ENCODE measurements around the gene SOHLH1.

Gene SOHLH1

DNA sequence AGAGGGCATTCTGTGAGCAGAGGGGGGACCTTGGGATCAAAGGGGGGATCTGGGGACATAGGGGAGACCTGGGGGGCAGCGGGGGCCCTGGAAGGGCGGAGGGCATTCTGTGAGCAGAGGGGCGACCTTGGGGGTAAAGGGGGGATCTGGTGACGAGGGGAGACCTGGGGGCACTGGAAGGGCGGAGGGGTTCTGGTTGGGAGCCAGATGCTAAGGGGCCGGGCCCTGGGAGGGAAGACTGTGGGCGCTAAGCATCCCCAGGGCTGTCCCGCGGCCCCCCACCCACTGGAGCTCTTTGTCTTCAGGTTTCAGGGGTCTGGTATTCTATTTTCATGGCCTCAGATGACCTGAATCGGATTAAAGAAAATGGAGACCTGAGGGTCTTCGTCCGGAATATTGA, 35.4 kb downstream of the SOHLH1 start:
- H3K9me3 ChIP-seq (ENCODE audit: low read length): no peaks in the 10 kb centered on the region
- no peaks in the 10 kb centered on the region for H3K27me3 ChIP-seq (ENCODE audit: insufficient read depth, low read length)
- H3K36me3 ChIP-seq (ENCODE audit: insufficient read depth, low read length): no peaks in the 10 kb centered on the region
- H3K4me3 ChIP-seq (ENCODE audit: low read length): no peak overlapping the region
- H2AFZ ChIP-seq (ENCODE audit: low read depth, low read length): no peak overlapping the region
- peaks cover 12% of the 10 kb centered on the region for H3K4me1 ChIP-seq (ENCODE audit: insufficient read depth, low read length)

DNA sequence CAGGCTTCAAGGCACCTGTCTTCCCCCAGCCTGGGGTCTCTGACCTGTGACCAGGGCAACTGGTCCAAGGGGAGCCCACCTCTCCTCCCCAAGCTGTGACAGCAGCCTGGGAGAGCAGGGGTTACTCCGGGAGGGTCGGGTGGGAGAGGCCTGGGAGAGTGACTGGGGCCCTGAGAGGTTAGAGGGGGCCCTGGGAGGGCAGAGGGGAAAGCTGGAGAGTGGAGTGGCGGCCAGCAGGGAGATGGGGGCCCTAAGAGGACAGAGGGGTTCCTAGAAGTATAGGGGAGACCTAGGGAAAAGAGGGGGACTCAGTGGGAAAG, 35.9 kb downstream of the SOHLH1 start:
- no peak overlapping the region for H2AFZ ChIP-seq (ENCODE audit: low read depth, low read length)
- no peaks in the 10 kb centered on the region for H3K27me3 ChIP-seq (ENCODE audit: insufficient read depth, low read length)
- H3K36me3 ChIP-seq (ENCODE audit: insufficient read depth, low read length): no peaks in the 10 kb centered on the region
- H3K9me3 ChIP-seq (ENCODE audit: low read length): no peaks in the 10 kb centered on the region
- no peak overlapping the region for H3K4me3 ChIP-seq (ENCODE audit: low read length)
- peaks cover 12% of the 10 kb centered on the region for H3K4me1 ChIP-seq (ENCODE audit: insufficient read depth, low read length)

DNA sequence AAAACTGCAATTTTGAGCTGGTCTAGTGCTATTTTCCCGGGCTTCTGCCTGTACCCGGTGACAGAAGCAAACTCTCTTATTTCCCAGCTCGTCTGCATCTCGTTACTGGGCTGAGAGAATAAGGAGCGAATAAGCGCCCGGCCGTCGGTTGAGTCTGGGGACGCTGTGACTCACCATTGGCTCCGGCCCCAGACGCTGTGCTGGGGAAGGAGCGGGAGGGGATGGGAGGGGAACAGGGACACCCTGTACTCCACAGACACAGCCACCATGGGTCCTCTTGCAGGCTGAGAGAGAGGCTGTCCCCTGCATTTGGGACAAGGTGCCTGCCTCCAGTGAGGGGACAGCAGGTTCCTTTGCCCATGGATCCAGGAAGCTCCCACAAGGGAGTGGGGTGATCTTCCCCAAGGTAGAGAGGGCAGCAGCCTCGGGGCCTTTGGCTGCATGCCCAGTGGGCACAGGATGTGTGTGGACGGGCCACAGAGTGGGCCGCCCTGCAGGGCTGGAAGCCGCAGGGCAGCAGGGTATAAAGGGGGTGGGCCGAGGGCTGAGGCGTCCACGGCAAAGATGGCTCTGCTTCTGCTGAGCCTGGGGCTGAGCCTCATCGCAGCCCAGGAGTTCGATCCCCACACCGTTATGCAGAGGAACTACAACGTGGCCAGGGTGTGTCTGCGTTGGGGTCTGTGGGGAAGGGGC, 36.4 kb downstream of the SOHLH1 start, which contains the start of gene LCN9:
LCN9 (plus strand) TSS at position 552 of the 693 bp plus-strand sequence; CDS start at position 565, 13 bp downstream.
- H3K4me1 ChIP-seq (ENCODE audit: insufficient read depth, low read length): peaks cover 12% of the 10 kb centered on the region
- H3K9me3 ChIP-seq (ENCODE audit: low read length): no peaks in the 10 kb centered on the region
- H3K4me3 ChIP-seq (ENCODE audit: low read length): no peak within 1 kb of the TSS
- no peaks in the 10 kb centered on the region for H3K27me3 ChIP-seq (ENCODE audit: insufficient read depth, low read length)
- H3K36me3 ChIP-seq (ENCODE audit: insufficient read depth, low read length): no peaks in the 10 kb centered on the region
- peak within 1 kb of the TSS; percentile 42 for H2AFZ ChIP-seq (ENCODE audit: low read depth, low read length)

DNA sequence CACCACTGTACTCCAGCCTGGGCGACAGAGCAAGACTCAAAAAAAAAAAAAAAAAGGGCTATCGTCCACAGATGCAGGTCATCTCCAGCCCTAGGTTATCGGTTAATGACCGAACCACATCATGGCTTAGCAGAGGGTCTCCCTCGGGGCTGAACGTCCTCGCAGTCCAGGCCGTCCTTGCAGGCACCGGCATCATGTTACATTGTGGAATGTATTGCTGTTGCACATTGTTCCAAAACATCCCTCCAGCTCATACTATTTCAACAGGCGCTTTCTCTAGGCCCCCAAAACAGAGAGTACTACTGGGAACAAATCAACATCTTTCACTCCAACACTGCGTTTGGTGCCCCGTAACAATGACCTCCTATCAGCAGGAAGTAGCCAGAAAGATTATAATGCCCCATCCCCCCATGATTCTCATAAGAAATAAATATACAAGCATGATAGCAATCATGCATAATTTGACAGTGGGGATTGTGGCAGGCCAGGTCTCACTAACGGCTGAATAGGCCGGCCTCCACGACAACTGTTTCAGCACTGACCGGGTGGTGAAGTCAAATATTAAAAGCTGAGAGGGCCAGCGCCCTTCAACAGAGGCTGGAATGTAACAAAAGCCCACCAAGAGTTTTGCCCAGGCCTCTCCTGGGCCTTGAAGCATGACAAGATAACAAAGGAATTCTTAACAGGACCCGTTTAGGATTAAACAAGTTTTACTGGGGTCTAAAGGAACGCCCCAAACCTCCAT, 37.3 kb downstream of the SOHLH1 start:
- peak overlapping the region; percentile 42 for H2AFZ ChIP-seq (ENCODE audit: low read depth, low read length)
- H3K4me3 ChIP-seq (ENCODE audit: low read length): no peak overlapping the region
- no peaks in the 10 kb centered on the region for H3K36me3 ChIP-seq (ENCODE audit: insufficient read depth, low read length)
- H3K4me1 ChIP-seq (ENCODE audit: insufficient read depth, low read length): peaks cover 12% of the 10 kb centered on the region
- H3K9me3 ChIP-seq (ENCODE audit: low read length): no peaks in the 10 kb centered on the region
- no peaks in the 10 kb centered on the region for H3K27me3 ChIP-seq (ENCODE audit: insufficient read depth, low read length)

DNA sequence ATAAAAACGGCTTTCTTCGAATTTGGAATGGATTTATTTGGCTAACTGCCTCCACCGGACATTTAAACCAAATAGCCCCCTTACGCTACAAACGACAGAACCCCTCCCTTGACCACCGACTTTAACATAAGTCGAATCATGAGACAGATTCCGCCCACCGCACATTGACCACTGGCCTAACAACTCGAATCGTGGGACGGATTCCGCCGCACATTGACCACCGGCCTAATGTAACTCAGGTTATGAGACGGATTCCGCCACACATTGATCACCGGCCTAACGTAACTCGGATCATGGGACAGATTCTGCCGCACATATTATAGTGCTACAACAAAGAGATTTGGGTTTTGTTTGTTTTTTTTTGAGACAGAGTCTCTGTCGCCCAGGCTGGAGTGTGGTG, 38.9 kb downstream of the SOHLH1 start:
- Histone ChIP-seq H3K27me3 (ENCODE audit: insufficient read depth, low read length) (no peaks in the 10 kb centered on the region), H3K4me3 (ENCODE audit: low read length) (no peak overlapping the region), H3K36me3 (ENCODE audit: insufficient read depth, low read length) (no peaks in the 10 kb centered on the region), H3K4me1 (ENCODE audit: insufficient read depth, low read length) (peaks cover 12% of the 10 kb centered on the region), H2AFZ (ENCODE audit: low read depth, low read length) (no peak overlapping the region), H3K9me3 (ENCODE audit: low read length) (no peaks in the 10 kb centered on the region)

DNA sequence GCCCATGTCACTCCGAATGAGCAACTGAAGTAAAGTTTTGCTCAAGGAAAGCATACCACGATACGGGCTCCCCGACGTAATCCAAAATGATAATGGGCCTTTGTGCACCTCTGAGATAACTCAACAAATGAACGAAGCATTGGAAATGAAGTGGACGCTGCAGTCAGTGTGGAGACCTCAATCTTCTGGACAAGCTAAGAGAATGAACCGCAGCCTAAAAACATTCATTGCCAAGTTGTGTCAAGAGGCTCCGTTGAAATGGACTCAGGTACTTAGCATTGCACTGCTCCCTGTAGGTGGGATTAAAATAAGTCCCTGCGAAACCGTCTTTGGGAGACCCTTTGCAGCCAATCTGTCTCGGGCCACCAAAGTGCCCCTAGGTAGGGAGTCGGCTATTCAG, 40.0 kb downstream of the SOHLH1 start:
- no peak overlapping the region for H2AFZ ChIP-seq (ENCODE audit: low read depth, low read length)
- H3K36me3 ChIP-seq (ENCODE audit: insufficient read depth, low read length): no peaks in the 10 kb centered on the region
- H3K27me3 ChIP-seq (ENCODE audit: insufficient read depth, low read length): no peaks in the 10 kb centered on the region
- H3K4me1 ChIP-seq (ENCODE audit: insufficient read depth, low read length): peaks cover 12% of the 10 kb centered on the region
- H3K4me3 ChIP-seq (ENCODE audit: low read length): no peak overlapping the region
- H3K9me3 ChIP-seq (ENCODE audit: low read length): no peaks in the 10 kb centered on the region

DNA sequence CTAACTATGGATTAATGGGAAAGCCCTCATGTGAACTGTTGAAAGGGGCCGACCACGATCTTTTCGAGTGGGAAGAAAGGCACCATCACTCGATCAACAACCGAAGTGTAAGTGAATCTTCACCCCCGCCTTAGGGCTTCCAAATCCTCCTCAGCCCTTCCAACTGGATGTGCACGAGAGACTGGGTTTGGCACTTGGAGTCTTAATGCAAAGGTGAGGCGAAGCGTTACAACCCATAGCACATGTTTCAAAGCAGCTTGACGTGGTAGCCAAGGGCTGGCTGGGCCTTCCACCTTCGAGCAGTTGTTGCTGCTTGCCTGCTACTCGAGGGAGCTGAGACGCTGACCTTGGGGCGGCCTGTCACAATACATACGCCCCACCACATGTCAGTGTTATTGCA, 41.9 kb downstream of the SOHLH1 start:
- Histone ChIP-seq H3K36me3 (ENCODE audit: insufficient read depth, low read length) (no peaks in the 10 kb centered on the region), H2AFZ (ENCODE audit: low read depth, low read length) (no peak overlapping the region), H3K4me1 (ENCODE audit: insufficient read depth, low read length) (peaks cover 6% of the 10 kb centered on the region), H3K9me3 (ENCODE audit: low read length) (no peaks in the 10 kb centered on the region), H3K4me3 (ENCODE audit: low read length) (no peak overlapping the region), H3K27me3 (ENCODE audit: insufficient read depth, low read length) (no peaks in the 10 kb centered on the region)

DNA sequence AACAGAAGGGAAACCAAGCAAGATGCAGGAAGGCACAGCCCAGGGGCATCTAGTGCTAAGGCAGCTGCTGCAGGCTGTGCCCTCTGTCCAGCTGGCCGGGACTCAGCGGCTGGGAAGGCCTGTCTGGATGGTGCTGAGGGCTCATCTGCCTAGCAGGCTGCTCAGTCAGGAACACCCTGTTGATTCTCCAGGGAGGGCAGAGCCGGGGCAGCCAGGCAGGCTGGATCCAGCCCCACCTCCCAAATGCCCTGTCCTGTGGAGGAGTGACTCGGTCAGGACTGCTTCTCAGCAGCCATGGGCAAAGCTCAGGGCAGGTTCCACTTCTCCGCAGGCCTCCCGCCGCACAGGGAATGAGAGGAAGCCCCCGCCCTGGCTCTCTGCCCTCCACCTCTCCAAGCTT, 44.0 kb downstream of the SOHLH1 start:
- Histone ChIP-seq H3K27me3 (ENCODE audit: insufficient read depth, low read length) (no peaks in the 10 kb centered on the region), H3K9me3 (ENCODE audit: low read length) (peaks cover 3% of the 10 kb centered on the region), H3K4me3 (ENCODE audit: low read length) (no peak overlapping the region), H2AFZ (ENCODE audit: low read depth, low read length) (no peak overlapping the region), H3K4me1 (ENCODE audit: insufficient read depth, low read length) (no peaks in the 10 kb centered on the region), H3K36me3 (ENCODE audit: insufficient read depth, low read length) (no peaks in the 10 kb centered on the region)

DNA sequence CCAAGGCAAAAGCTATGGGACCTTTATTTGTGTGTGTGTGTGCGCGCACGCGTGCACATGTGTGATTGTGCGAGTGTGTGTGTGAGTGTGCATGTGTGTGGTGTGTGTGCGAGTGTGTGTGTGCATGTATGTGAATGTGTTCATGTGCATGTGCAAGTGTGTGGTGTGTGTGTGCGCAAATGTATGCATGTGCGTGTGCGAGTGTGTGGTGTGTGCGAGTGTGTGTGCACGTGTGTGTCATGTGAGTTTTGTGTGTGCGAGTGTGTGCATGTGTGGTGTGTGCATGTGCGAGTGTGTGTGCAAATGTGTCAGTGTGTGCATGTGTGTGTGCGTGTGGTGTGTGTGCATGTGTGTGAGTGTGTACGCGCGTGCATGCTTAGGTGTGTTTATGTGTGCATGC, 48.9 kb downstream of the SOHLH1 start:
- Histone ChIP-seq H3K4me3 (ENCODE audit: low read length) (no peak overlapping the region), H2AFZ (ENCODE audit: low read depth, low read length) (no peak overlapping the region), H3K9me3 (ENCODE audit: low read length) (peaks cover 14% of the 10 kb centered on the region), H3K36me3 (ENCODE audit: insufficient read depth, low read length) (no peaks in the 10 kb centered on the region), H3K27me3 (ENCODE audit: insufficient read depth, low read length) (no peaks in the 10 kb centered on the region), H3K4me1 (ENCODE audit: insufficient read depth, low read length) (no peaks in the 10 kb centered on the region)

DNA sequence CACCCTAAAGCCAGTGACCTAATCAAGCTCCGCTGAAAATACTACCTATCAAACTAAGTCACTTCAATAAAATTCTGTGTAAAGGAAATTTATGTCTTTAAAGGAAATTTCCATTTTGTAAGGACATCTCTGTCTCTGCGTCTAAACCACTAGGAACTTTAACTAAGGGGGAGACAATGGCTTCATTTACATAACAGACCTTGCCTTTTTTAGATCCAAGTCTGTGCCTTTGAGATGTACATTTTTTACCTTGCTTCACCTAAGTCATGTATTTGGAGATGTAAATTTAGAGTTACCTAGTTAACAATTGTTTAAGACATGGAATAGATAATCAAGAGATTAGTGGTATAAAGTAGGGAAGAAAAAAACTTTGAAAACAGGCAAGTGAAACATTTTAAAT, 49.8 kb downstream of the SOHLH1 start:
- Histone ChIP-seq H3K27me3 (ENCODE audit: insufficient read depth, low read length) (no peaks in the 10 kb centered on the region), H3K9me3 (ENCODE audit: low read length) (peaks cover 19% of the 10 kb centered on the region), H3K4me1 (ENCODE audit: insufficient read depth, low read length) (no peaks in the 10 kb centered on the region)

DNA sequence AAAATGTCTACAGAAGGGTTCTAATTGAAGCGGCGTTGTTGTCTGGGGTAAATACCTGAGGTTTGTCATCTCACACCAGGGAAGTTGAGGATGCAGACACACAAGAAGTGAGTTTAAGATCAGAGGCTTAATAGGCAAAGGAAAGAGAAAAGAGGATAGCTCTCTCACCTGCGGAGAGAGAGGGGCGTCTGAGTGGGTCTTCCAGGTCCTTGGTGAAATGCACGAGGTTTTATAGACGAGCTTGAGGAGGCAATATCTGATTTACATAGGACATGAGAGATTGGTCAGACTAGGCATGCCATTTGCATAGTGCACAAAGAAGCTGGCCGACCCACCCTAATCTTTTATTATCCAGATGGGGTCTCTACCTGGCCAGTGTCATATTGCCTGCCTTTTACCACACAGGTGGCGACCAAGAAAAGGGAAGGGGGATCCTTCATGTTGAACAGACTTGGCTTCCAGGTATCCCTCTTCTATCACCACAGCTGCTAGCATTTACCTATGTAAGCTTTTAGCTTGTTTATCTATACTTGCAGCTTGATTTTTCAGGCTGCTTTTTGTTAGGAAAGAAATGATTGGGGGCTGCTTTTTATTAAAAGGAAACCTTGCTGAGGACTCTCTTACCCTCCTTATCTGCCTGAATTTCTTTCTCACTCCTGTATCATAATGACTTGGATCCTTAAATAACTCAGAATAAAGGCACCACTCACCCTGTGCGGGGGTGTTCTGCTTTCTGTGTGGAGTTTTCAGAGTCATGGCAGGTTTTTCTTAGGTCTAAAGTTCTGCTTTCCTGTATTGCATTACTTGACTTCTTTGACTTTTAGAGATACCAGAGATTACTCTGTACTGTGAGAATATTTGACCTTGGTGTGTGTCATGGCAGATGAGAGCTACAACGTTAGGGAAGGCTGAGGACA, 50.5 kb downstream of the SOHLH1 start:
- Histone ChIP-seq H3K4me1 (ENCODE audit: insufficient read depth, low read length) (no peaks in the 10 kb centered on the region), H2AFZ (ENCODE audit: low read depth, low read length) (no peak overlapping the region), H3K27me3 (ENCODE audit: insufficient read depth, low read length) (no peaks in the 10 kb centered on the region), H3K9me3 (ENCODE audit: low read length) (peaks cover 19% of the 10 kb centered on the region), H3K36me3 (ENCODE audit: insufficient read depth, low read length) (no peaks in the 10 kb centered on the region), H3K4me3 (ENCODE audit: low read length) (no peak overlapping the region)

More for the DNA sequence above, 49.8 kb downstream of the SOHLH1 start:
- Histone ChIP-seq H2AFZ (ENCODE audit: low read depth, low read length) (no peak overlapping the region), H3K36me3 (ENCODE audit: insufficient read depth, low read length) (no peaks in the 10 kb centered on the region), H3K4me3 (ENCODE audit: low read length) (no peak overlapping the region)

DNA sequence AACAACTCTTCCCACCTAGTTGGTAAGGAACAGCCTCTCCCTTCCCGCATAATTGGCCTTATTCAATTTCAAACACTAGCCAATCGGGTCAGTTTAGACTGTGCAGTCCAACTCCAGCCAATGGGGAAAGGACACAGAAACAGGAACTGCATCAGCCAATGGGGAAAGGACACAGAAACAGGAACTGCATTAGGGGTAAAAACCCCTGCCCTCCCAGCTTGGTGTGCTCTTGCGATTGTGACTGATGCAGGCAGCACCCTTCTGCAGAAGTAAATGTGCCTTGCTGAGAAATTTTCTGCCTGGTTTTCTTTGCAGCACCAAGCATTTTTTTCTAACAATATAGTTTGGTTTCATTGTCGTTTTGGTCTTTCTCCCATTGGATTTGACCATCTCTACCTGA, 51.4 kb downstream of the SOHLH1 start:
- Histone ChIP-seq H3K9me3 (ENCODE audit: low read length) (peaks cover 19% of the 10 kb centered on the region), H3K4me3 (ENCODE audit: low read length) (no peak overlapping the region)

DNA sequence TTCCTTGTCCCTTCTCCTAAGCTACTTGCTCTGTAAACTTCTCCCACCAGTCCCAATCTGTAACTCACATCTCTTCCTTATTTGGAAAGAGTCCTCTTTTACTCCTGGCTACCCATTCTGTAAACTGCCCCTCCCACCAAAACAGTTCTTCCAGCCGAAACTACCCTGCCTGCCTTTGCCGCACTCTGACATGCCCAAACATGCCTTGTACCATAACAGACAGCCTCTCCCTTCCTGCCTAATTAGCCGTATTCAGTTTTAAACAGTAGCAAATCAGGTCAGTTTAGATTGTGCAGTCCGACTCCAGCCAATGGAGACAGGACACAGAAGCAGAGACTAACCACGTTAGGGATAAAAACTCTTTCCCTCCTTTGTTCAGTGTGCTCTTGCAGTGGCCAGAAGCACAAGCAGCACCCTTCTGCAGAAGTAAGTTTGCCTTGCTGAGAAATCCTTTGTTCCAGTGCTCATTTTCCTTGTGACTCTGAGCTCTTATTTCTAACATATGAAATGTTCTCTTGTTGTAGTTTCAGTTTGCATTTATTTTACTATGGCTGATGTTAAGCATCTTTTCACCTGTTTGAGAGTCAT, 54.6 kb downstream of the SOHLH1 start:
- peaks cover 15% of the 10 kb centered on the region for H3K9me3 ChIP-seq (ENCODE audit: low read length)

More for the DNA sequence above, 51.4 kb downstream of the SOHLH1 start:
- Histone ChIP-seq H3K36me3 (ENCODE audit: insufficient read depth, low read length) (no peaks in the 10 kb centered on the region), H2AFZ (ENCODE audit: low read depth, low read length) (no peak overlapping the region), H3K4me1 (ENCODE audit: insufficient read depth, low read length) (no peaks in the 10 kb centered on the region), H3K27me3 (ENCODE audit: insufficient read depth, low read length) (no peaks in the 10 kb centered on the region)

More for the DNA sequence above, 54.6 kb downstream of the SOHLH1 start:
- no peaks in the 10 kb centered on the region for H3K36me3 ChIP-seq (ENCODE audit: insufficient read depth, low read length)
- H3K27me3 ChIP-seq (ENCODE audit: insufficient read depth, low read length): no peaks in the 10 kb centered on the region
- H3K4me1 ChIP-seq (ENCODE audit: insufficient read depth, low read length): no peaks in the 10 kb centered on the region
- no peak overlapping the region for H3K4me3 ChIP-seq (ENCODE audit: low read length)
- no peak overlapping the region for H2AFZ ChIP-seq (ENCODE audit: low read depth, low read length)
